GM15510 (cell line): Measurements from ENCODE around the gene HIVEP2.

ENCODE experiments used
- POLR2A ChIP-seq: IDR thresholded peaks from 3 replicates; pipeline ENCODE4 v1.6.1; 2011; ENCODE audit warnings: borderline replicate concordance; ENCODE audit not compliant: insufficient read length; ENCODE audit errors: extremely low read depth

Gene HIVEP2

GRCh38 chr6:142892254-142893021 is 52.5 kb downstream of the HIVEP2 start:
- no peak for TF ChIP-seq POLR2A

- no peak for TF ChIP-seq POLR2A
Observed at GRCh38 chr6:142891454-142891853, 53.5 kb downstream of the HIVEP2 start.

- no peak for TF ChIP-seq POLR2A
Observed at GRCh38 chr6:142888456-142888855, 56.5 kb downstream of the HIVEP2 start.

DNA sequence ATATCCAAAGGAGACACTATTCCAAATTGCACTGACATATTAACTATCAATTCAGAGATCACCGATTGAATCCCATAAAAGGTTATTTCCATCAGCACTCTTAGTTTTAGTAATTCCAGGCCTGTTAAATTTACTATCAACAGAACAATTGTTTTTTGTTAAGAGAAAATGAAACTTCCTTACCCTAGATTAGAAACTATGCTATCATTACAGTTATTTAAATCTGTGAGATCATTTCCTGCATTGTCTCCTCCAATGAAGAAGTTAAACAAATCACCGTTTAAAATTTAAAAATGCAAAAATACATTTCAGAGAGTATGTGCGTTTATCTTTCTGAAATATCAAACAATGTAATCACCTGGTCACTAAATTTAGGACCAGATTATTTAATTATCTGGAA is 57.5 kb downstream of the HIVEP2 start:
- no peak for TF ChIP-seq POLR2A

DNA sequence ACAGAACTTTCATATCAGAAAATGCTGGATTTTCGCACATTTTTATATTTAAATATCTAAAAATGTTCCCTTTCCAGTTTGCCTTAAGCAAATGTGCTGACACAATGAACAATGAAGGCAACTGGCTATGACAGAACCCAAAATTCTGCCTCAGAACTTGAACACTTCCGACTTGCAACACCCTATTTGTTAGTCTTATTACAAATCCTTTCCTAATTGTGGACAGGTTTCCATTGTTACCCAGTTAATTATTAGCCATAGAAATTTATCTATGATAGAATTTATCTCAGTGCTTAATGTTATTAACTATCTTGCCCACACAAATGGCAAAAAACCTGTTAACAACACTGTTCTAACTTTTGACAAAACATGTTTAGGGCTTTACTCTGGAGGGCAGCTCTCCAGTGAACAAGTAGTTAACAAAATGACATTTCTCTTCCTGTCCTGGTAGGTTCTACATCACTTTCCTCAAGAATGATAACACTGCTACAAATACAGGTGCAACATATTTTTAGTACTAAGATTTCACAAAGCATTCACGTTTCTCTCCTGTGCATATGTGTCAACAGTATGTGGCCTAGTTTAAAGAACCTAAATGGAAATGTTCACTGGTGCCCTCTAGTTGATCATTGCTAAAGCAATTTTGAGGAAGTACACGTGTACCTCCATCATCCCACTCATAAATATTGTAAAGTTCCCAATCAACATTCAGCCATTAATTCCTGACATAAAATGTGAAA is 58.4 kb downstream of the HIVEP2 start:
- TF ChIP-seq POLR2A, result no peak

- TF ChIP-seq POLR2A, result no peak
Observed at GRCh38 chr6:142885182-142885867, 59.7 kb downstream of the HIVEP2 start.

DNA sequence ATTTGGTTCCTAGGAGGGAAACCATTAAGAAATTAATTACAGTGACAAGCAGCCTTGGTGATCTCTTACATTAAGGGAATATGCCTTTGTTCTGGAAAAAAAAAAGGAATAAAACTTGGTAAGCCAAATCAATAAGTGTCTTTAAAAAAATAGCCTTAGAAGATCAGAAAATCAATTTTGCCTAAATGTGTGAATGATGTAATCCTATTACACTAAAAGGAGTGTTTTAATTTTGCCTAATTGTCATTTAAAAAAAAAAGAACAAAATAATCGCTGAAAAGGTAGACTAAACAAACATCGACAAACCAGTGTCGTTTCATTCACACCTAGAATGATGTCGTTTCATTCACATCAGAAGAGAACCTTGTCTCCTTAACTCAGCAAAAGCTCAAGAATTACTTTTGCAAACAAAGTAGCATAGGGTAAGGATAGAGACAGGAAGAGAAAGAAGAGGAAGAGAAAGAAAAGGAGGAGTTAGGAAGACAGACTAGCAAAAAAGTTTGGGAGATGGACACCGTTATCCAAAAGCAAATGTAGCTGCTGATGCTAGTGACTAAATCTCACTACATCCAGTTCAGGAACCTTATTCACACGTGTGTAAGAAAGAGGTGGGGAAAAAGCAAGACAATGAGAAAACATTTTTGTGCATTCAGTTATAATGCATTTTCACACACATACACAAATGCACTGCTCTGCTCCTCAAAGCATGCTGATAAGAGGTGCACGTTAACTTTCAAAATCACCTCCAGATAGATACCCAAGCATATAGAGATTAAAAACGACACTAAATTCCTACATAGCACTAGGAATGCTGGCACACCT is 60.6 kb downstream of the HIVEP2 start:
- TF ChIP-seq POLR2A, result no peak

DNA sequence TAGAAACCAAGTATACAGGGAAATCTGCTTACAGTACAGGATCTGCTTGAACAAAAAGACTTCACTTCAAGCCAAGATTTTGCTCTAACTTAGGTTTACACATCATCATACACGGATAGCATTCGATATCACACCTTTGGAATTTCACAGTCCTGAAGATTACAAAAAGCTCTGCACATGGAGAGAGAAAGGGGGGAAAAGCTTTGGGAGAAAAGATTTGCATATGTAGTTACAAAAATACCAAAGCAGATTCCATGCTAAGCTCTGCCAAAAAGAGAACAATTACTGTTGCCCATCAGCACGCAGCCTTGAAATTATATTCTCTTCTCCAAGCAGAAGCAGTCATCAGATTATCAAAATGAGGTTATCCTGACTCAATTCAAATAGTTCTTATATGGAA is 62.0 kb downstream of the HIVEP2 start:
- TF ChIP-seq POLR2A, result no peak

DNA sequence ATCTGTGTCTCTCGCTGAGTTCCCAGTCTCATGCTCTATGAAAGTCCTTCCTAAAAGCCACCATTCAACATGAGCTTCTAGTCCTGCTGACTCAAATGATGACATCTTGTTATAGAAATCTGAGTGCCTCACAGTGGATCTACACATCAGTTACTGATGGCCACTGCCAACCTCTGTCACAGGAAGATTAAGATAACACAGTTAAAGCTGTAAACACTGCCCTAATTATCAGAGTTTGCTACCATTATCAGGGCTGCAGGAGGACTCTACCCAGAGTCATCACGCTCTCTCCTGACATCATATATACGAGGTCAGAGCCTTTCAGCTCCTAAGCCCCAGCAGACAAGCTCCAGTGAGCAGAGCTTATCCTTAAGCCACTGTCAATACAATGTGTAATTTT is 63.2 kb downstream of the HIVEP2 start:
- no peak for TF ChIP-seq POLR2A

DNA sequence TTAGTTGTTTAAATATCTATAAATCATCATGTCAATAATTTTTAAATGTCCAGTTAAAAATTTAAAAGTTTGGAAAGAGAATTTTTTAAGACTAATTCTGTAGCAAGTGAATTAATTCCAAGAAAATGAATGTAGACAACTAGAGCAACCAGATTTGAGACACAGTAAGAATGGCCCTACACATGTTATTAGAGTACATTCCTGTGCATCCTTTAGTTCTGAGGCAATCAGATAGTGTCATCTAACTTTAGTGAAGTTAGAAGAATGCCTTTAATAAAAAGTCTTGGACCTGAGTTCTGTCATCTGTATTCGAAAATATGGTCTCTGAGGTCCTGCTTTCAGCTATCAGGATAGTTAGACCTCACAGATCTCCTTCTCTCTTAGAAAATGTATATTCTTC is 63.7 kb downstream of the HIVEP2 start:
- TF ChIP-seq POLR2A, result no peak

GRCh38 chr6:142880201-142880600 is 64.8 kb downstream of the HIVEP2 start:
- TF ChIP-seq POLR2A, result no peak

- no peak for TF ChIP-seq POLR2A
Observed at GRCh38 chr6:142879527-142879926, 65.4 kb downstream of the HIVEP2 start.

GRCh38 chr6:142879076-142879475 is 65.9 kb downstream of the HIVEP2 start:
- TF ChIP-seq POLR2A, result no peak

GRCh38 chr6:142878407-142878806 is 66.6 kb downstream of the HIVEP2 start:
- TF ChIP-seq POLR2A, result no peak

- no peak for TF ChIP-seq POLR2A
Observed at GRCh38 chr6:142874676-142875075, 70.3 kb downstream of the HIVEP2 start.

- no peak for TF ChIP-seq POLR2A
Observed at GRCh38 chr6:142872376-142872775, 72.6 kb downstream of the HIVEP2 start.

DNA sequence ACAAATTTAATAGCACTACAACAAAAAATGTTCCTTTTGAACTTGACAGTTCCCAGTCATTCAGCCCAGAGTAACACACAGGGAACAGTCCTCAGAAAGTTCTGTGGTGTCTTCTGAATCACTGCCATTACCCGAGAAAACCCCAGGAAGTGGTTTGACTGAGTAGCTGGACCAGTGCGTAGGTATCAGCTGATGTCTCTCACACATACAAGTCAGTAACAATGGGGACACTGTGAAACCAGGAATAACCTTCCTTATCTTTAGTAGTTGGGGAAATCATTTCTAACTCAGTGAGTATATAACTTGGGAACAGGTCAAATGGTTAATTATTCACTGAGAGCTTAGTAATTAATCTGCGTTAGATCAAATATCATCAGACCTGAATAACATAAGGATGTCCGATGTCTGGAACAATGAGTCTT is 73.1 kb downstream of the HIVEP2 start:
- TF ChIP-seq POLR2A, result no peak
